Body of pancreas (tissue), 4 donors: Measurements from ENCODE around the gene ZNF654.
A peak's percentile ranks its signal among the peaks of the same experiment; 100 is the strongest.

Experiments used
- POLR2A ChIP-seq, 3 donors: fragments of 450-650 bp; IDR thresholded peaks; one replicate each; pipeline ENCODE4 v1.6.1; 2016; ENCODE audit warnings: antibody characterized with exemption in 3 of 3, mild to moderate bottlenecking in 2 of 3
- TF ChIP-seq, protein P1 (sequence below), 7 experiments: fragments of 450-650 bp in 4 of 7; fragments of 200-600 bp in 3 of 7; sonication (generic) in 3 of 7; IDR thresholded peaks; one replicate each; pipeline ENCODE4 v1.5.1; 2016 to 2019; ENCODE audit warnings: antibody characterized with exemption in 7 of 7

- TF ChIP-seq POLR2A (IDR thresholded peaks at IDR 0.05) = no peak
- TF ChIP-seq, protein P1, sequence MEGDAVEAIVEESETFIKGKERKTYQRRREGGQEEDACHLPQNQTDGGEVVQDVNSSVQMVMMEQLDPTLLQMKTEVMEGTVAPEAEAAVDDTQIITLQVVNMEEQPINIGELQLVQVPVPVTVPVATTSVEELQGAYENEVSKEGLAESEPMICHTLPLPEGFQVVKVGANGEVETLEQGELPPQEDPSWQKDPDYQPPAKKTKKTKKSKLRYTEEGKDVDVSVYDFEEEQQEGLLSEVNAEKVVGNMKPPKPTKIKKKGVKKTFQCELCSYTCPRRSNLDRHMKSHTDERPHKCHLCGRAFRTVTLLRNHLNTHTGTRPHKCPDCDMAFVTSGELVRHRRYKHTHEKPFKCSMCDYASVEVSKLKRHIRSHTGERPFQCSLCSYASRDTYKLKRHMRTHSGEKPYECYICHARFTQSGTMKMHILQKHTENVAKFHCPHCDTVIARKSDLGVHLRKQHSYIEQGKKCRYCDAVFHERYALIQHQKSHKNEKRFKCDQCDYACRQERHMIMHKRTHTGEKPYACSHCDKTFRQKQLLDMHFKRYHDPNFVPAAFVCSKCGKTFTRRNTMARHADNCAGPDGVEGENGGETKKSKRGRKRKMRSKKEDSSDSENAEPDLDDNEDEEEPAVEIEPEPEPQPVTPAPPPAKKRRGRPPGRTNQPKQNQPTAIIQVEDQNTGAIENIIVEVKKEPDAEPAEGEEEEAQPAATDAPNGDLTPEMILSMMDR (IDR thresholded peaks at IDR 0.05) = peak; percentile 39 to 70 (median 64)
Measured at GRCh38 chr3:88113311-88114162, 54.5 kb downstream of the ZNF654 start.
